Measurements from ENCODE around the gene MAP3K4.

The MAP3K4 gene

GRCh38 chr6:160952633-160953281 lies 38.8 kb upstream of the MAP3K4 start:
- no peak for DNase-seq (ENCODE audit: low read depth)
- in situ Hi-C loops (cut with HindIII; ENCODE audit: low sequenced_read_pairs), result no loop called here
- TF ChIP-seq CTCF (IDR thresholded peaks at IDR 0.05; ENCODE audit: low read depth, low read length, missing control alignments), result no peak
- H3K4me3 ChIP-seq (ENCODE audit: low read depth, low read length), result no peak overlapping the region

- no peak for DNase-seq (ENCODE audit: low read depth)
- in situ Hi-C loops (cut with HindIII; ENCODE audit: low sequenced_read_pairs), result no loop called here
- TF ChIP-seq CTCF (IDR thresholded peaks at IDR 0.05; ENCODE audit: low read depth, low read length, missing control alignments), result no peak
- no peak overlapping the region for H3K4me3 ChIP-seq (ENCODE audit: low read depth, low read length)
Observed at GRCh38 chr6:160955508-160956295, 35.9 kb upstream of the MAP3K4 start.

GRCh38 chr6:160956300-160957035 lies 35.1 kb upstream of the MAP3K4 start:
- DNase-seq (ENCODE audit: low read depth), result no peak
- in situ Hi-C loops (cut with HindIII; ENCODE audit: low sequenced_read_pairs), result no loop called here
- no peak overlapping the region for H3K4me3 ChIP-seq (ENCODE audit: low read depth, low read length)
- no peak for TF ChIP-seq CTCF (IDR thresholded peaks at IDR 0.05; ENCODE audit: low read depth, low read length, missing control alignments)

- in situ Hi-C loops (cut with HindIII; ENCODE audit: low sequenced_read_pairs), result no loop called here
- TF ChIP-seq CTCF (IDR thresholded peaks at IDR 0.05; ENCODE audit: low read depth, low read length, missing control alignments), result no peak
- no peak for DNase-seq (ENCODE audit: low read depth)
- H3K4me3 ChIP-seq (ENCODE audit: low read depth, low read length), result no peak overlapping the region
Observed at GRCh38 chr6:160959726-160960435, 31.7 kb upstream of the MAP3K4 start.

GRCh38 chr6:160960839-160961238 lies 30.7 kb upstream of the MAP3K4 start:
- DNase-seq (ENCODE audit: low read depth), result no peak
- no peak overlapping the region for H3K4me3 ChIP-seq (ENCODE audit: low read depth, low read length)
- TF ChIP-seq CTCF (IDR thresholded peaks at IDR 0.05; ENCODE audit: low read depth, low read length, missing control alignments), result no peak
- in situ Hi-C loops (cut with HindIII; ENCODE audit: low sequenced_read_pairs), result no loop called here

All from astrocyte of the cerebellum (primary cell).